Ascending aorta (tissue), 2 donors: ENCODE results near the gene MPHOSPH6. TPM values are rescaled to one million over a fixed set of nuclear protein-coding genes. Genes with fewer than 3 reads are reported as not detected.

Experiments used
- DNase-seq, 2 donors: peaks; one replicate each; pipeline ENCODE4 v3.0.0-alpha.2; 2019; ENCODE audit warnings: low spot score in 2 of 2
- H3K27ac ChIP-seq, 2 donors: fragments of 200-600 bp; sonication (generic); one replicate each; pipeline ENCODE4 v1.5.1; 2016 to 2017; ENCODE audit warnings: mild to moderate bottlenecking in 1 of 2
- H3K27me3 ChIP-seq: fragments of 200-600 bp; sonication (generic); one replicate; pipeline ENCODE4 v1.5.1; 2017
- H3K36me3 ChIP-seq, 2 donors: fragments of 200-600 bp; sonication (generic); one replicate each; pipeline ENCODE4 v1.5.1; 2016
- H3K4me1 ChIP-seq, 2 donors: fragments of 200-600 bp; sonication (generic); one replicate each; pipeline ENCODE4 v1.5.1; 2016 to 2017; ENCODE audit warnings: mild to moderate bottlenecking in 1 of 2
- H3K4me3 ChIP-seq, 2 donors: fragments of 200-600 bp; sonication (generic); one replicate each; pipeline ENCODE4 v1.5.1; 2016 to 2017; ENCODE audit warnings: mild to moderate bottlenecking in 1 of 2
- H3K9me3 ChIP-seq, 2 donors: fragments of 200-600 bp; sonication (generic); one replicate each; pipeline ENCODE4 v1.5.1; 2016
- intact Hi-C: fragments of 100-400 bp; cut with DNase I; formaldehyde crosslinking; loops from one replicate; pipeline ENCODE4 v1.15.1; 2023
- total RNA-seq: library from RNA; depleted of rRNA; stranded (reverse); fragments of >200 nt; gene quantifications from one replicate; pipeline ENCODE4 v1.1.0, GENCODE V29; 2016
- TF ChIP-seq, protein P1 (sequence below), 3 experiments: fragments of 200-600 bp in 2 of 3; fragments of 450-650 bp in 1 of 3; sonication (generic) in 2 of 3; IDR thresholded peaks; one replicate each; pipeline ENCODE4 v1.5.1; 2016 to 2019; ENCODE audit warnings: antibody characterized with exemption in 3 of 3, mild to moderate bottlenecking in 1 of 3, moderate library complexity in 1 of 3

MPHOSPH6 gene
- total RNA-seq, 1 donor from 2014 or later, result 86.5 TPM

- no peaks in the 10 kb centered on the region for H3K27me3 ChIP-seq
- TF ChIP-seq, protein P1, sequence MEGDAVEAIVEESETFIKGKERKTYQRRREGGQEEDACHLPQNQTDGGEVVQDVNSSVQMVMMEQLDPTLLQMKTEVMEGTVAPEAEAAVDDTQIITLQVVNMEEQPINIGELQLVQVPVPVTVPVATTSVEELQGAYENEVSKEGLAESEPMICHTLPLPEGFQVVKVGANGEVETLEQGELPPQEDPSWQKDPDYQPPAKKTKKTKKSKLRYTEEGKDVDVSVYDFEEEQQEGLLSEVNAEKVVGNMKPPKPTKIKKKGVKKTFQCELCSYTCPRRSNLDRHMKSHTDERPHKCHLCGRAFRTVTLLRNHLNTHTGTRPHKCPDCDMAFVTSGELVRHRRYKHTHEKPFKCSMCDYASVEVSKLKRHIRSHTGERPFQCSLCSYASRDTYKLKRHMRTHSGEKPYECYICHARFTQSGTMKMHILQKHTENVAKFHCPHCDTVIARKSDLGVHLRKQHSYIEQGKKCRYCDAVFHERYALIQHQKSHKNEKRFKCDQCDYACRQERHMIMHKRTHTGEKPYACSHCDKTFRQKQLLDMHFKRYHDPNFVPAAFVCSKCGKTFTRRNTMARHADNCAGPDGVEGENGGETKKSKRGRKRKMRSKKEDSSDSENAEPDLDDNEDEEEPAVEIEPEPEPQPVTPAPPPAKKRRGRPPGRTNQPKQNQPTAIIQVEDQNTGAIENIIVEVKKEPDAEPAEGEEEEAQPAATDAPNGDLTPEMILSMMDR (IDR thresholded peaks at IDR 0.05), result no peak
- no peaks in the 10 kb centered on the region for H3K9me3 ChIP-seq
- no peaks in the 10 kb centered on the region for H3K36me3 ChIP-seq
- no peaks in the 10 kb centered on the region for H3K4me1 ChIP-seq
- H3K27ac ChIP-seq, result no peak overlapping the region
- no peak overlapping the region for H3K4me3 ChIP-seq
- intact Hi-C loops, result no loop called here
- no peak for DNase-seq
Measured at GRCh38 chr16:82190386-82190785, 20.4 kb upstream of the MPHOSPH6 start.

GRCh38 chr16:82187829-82188228 is 17.8 kb upstream of the MPHOSPH6 start:
- DNase-seq, result no peak
- Histone ChIP-seq H3K36me3 (no peaks in the 10 kb centered on the region), H3K4me1 (no peaks in the 10 kb centered on the region), H3K9me3 (no peaks in the 10 kb centered on the region), H3K4me3 (no peak overlapping the region), H3K27me3 (no peaks in the 10 kb centered on the region), H3K27ac (no peak overlapping the region)
- TF ChIP-seq, protein P1 (IDR thresholded peaks at IDR 0.05), result no peak
- intact Hi-C loops, result no loop called here

- TF ChIP-seq, protein P1 (IDR thresholded peaks at IDR 0.05), result no peak
- H3K27ac ChIP-seq, result no peak overlapping the region
- no peaks in the 10 kb centered on the region for H3K36me3 ChIP-seq
- H3K4me3 ChIP-seq, result no peak overlapping the region
- H3K9me3 ChIP-seq, result no peaks in the 10 kb centered on the region
- intact Hi-C loops, result no loop called here
- H3K27me3 ChIP-seq, result no peaks in the 10 kb centered on the region
- DNase-seq, result no peak
- no peaks in the 10 kb centered on the region for H3K4me1 ChIP-seq
Measured at GRCh38 chr16:82185012-82185411, 15.0 kb upstream of the MPHOSPH6 start.

DNA sequence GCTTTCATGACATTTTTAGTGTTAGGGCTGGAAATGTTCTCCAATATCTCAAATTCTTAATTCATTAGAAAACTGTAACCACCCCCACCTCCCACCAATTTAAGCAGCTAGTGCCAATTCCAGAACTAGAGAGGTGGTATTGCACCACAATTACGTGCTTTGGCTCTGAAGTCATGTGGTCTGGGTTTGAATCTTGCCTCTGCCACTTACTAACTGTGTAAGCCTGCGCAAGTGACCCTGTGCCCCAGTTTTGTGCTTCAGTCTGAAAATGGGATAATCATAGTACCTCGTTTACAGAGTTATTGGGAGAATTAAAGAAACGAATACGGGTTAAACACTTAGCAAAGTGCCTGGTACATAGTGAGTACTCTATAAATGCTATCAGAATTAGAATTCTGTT is 14.2 kb upstream of the MPHOSPH6 start:
- no peak for DNase-seq
- Histone ChIP-seq H3K36me3 (no peaks in the 10 kb centered on the region), H3K27ac (no peak overlapping the region), H3K4me3 (no peak overlapping the region), H3K27me3 (no peaks in the 10 kb centered on the region), H3K4me1 (no peaks in the 10 kb centered on the region), H3K9me3 (no peaks in the 10 kb centered on the region)
- intact Hi-C loops, result no loop called here
- TF ChIP-seq, protein P1 (IDR thresholded peaks at IDR 0.05), result no peak

DNA sequence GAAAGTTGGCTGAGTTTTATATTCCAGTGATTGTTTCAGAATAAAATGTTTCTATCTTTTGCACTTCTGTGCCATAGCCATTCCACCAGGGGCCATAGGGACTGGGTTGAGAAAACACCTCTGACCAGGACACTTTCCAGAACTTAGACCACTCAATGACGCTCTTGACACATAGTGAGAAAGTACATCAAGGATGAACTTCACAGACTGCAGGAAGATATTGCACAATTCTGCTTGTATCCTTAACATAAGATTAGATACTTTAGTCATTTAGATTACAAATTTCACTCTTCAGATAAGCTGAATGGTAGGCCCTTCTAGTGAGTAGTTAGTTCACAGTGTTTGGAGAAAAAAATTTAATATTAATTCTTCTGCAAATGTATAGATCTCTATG is 13.0 kb upstream of the MPHOSPH6 start:
- TF ChIP-seq, protein P1 (IDR thresholded peaks at IDR 0.05), result no peak
- H3K27me3 ChIP-seq, result no peaks in the 10 kb centered on the region
- no peaks in the 10 kb centered on the region for H3K36me3 ChIP-seq
- H3K4me1 ChIP-seq, result no peaks in the 10 kb centered on the region
- intact Hi-C loops, result no loop called here
- H3K9me3 ChIP-seq, result no peaks in the 10 kb centered on the region
- no peak for DNase-seq
- no peak overlapping the region for H3K27ac ChIP-seq
- no peak overlapping the region for H3K4me3 ChIP-seq
